Neuron (in vitro differentiated cells): ENCODE data around the gene PANK3.
"Not testable (repeated sequence)": the region's sequence is repeated elsewhere in the genome, so short reads cannot be mapped to it uniquely, and the experiment has no call there.

ENCODE experiments used
- H2AFZ ChIP-seq: one replicate; pipeline ENCODE4 v1.6.1; 2013; ENCODE audit warnings: low read depth, mild to moderate bottlenecking, inconsistent platforms, low read length, moderate library complexity
- H3K27me3 ChIP-seq: one replicate; pipeline ENCODE4 v1.6.1; 2013; ENCODE audit warnings: low read length; ENCODE audit not compliant: insufficient read depth
- H3K36me3 ChIP-seq: one replicate; pipeline ENCODE4 v1.6.1; 2013; ENCODE audit warnings: low read length; ENCODE audit not compliant: insufficient read depth
- H3K4me1 ChIP-seq: one replicate; pipeline ENCODE4 v1.6.1; 2013; ENCODE audit warnings: low read length; ENCODE audit not compliant: insufficient read depth
- H3K4me3 ChIP-seq: 2 replicates; pipeline ENCODE4 v1.5.1; 2013; ENCODE audit warnings: mild to moderate bottlenecking, low read length, moderate library complexity
- H3K9me3 ChIP-seq: one replicate; pipeline ENCODE4 v1.6.1; 2013; ENCODE audit warnings: low read length

Gene PANK3

GRCh38 chr5:168563959-168564358 lies 15.2 kb downstream of the PANK3 start:
- H3K36me3 ChIP-seq: peaks cover 92% of the 10 kb centered on the region
- H3K4me3 ChIP-seq: no peak overlapping the region
- peaks cover 2% of the 10 kb centered on the region for H3K9me3 ChIP-seq
- H3K4me1 ChIP-seq: no peaks in the 10 kb centered on the region
- H2AFZ ChIP-seq: no peak overlapping the region
- H3K27me3 ChIP-seq: no peaks in the 10 kb centered on the region

- H3K27me3 ChIP-seq: no peaks in the 10 kb centered on the region
- H3K9me3 ChIP-seq: peaks cover 2% of the 10 kb centered on the region
- peaks cover 91% of the 10 kb centered on the region for H3K36me3 ChIP-seq
- H3K4me3 ChIP-seq: no peak overlapping the region
- no peaks in the 10 kb centered on the region for H3K4me1 ChIP-seq
- no peak overlapping the region for H2AFZ ChIP-seq
Observed at GRCh38 chr5:168562279-168562678, 16.9 kb downstream of the PANK3 start.

GRCh38 chr5:168557389-168557788 lies 21.8 kb downstream of the PANK3 start:
- Histone ChIP-seq H2AFZ (no peak overlapping the region), H3K27me3 (no peaks in the 10 kb centered on the region), H3K4me3 (no peak overlapping the region), H3K36me3 (peaks cover 87% of the 10 kb centered on the region), H3K9me3 (peaks cover 2% of the 10 kb centered on the region), H3K4me1 (no peaks in the 10 kb centered on the region)

- Histone ChIP-seq H3K4me3 (no peak overlapping the region), H3K27me3 (no peaks in the 10 kb centered on the region), H2AFZ (no peak overlapping the region), H3K9me3 (no peaks in the 10 kb centered on the region), H3K36me3 (peaks cover 83% of the 10 kb centered on the region), H3K4me1 (no peaks in the 10 kb centered on the region)
Observed at GRCh38 chr5:168553377-168554130, 25.6 kb downstream of the PANK3 start.

- H3K27me3 ChIP-seq: no peaks in the 10 kb centered on the region
- peaks cover 85% of the 10 kb centered on the region for H3K36me3 ChIP-seq
- no peaks in the 10 kb centered on the region for H3K9me3 ChIP-seq
- H3K4me3 ChIP-seq: no peak overlapping the region
- H2AFZ ChIP-seq: no peak overlapping the region
- no peaks in the 10 kb centered on the region for H3K4me1 ChIP-seq
Observed at GRCh38 chr5:168552146-168552545, 27.0 kb downstream of the PANK3 start.

- Histone ChIP-seq H3K4me3 (no peak overlapping the region), H3K9me3 (no peaks in the 10 kb centered on the region), H3K27me3 (no peaks in the 10 kb centered on the region), H3K36me3 (peaks cover 75% of the 10 kb centered on the region), H3K4me1 (no peaks in the 10 kb centered on the region), H2AFZ (no peak overlapping the region)
Observed at GRCh38 chr5:168550656-168551055, 28.5 kb downstream of the PANK3 start.

- Histone ChIP-seq H3K36me3 (peaks cover 68% of the 10 kb centered on the region), H2AFZ (no peak overlapping the region), H3K4me1 (no peaks in the 10 kb centered on the region), H3K4me3 (no peak overlapping the region), H3K9me3 (no peaks in the 10 kb centered on the region), H3K27me3 (no peaks in the 10 kb centered on the region)
Observed at GRCh38 chr5:168549554-168549953, 29.6 kb downstream of the PANK3 start.

- Histone ChIP-seq H3K4me1 (no peaks in the 10 kb centered on the region), H3K27me3 (no peaks in the 10 kb centered on the region), H2AFZ (no peak overlapping the region), H3K4me3 (no peak overlapping the region), H3K9me3 (no peaks in the 10 kb centered on the region), H3K36me3 (no peaks in the 10 kb centered on the region)
Observed at GRCh38 chr5:168537176-168537575, 42.0 kb downstream of the PANK3 start.

- H3K4me1 ChIP-seq, H3K9me3 ChIP-seq, H3K4me3 ChIP-seq, H3K27me3 ChIP-seq, H2AFZ ChIP-seq, H3K36me3 ChIP-seq: not testable (repeated sequence)
Observed at GRCh38 chr5:168534351-168534750, 44.8 kb downstream of the PANK3 start.

- H3K4me3 ChIP-seq: no peak overlapping the region
- no peaks in the 10 kb centered on the region for H3K27me3 ChIP-seq
- no peaks in the 10 kb centered on the region for H3K36me3 ChIP-seq
- peaks cover 4% of the 10 kb centered on the region for H3K9me3 ChIP-seq
- H3K4me1 ChIP-seq: peaks cover 2% of the 10 kb centered on the region
- no peak overlapping the region for H2AFZ ChIP-seq
Observed at GRCh38 chr5:168531987-168532864, 46.9 kb downstream of the PANK3 start.

GRCh38 chr5:168531191-168531590 lies 48.0 kb downstream of the PANK3 start:
- Histone ChIP-seq H3K4me1 (peaks cover 2% of the 10 kb centered on the region), H2AFZ (no peak overlapping the region), H3K36me3 (no peaks in the 10 kb centered on the region), H3K4me3 (no peak overlapping the region), H3K9me3 (peaks cover 4% of the 10 kb centered on the region), H3K27me3 (no peaks in the 10 kb centered on the region)

- Histone ChIP-seq H3K4me3 (no peak overlapping the region), H3K4me1 (peaks cover 2% of the 10 kb centered on the region), H3K27me3 (no peaks in the 10 kb centered on the region), H3K9me3 (peaks cover 4% of the 10 kb centered on the region), H2AFZ (no peak overlapping the region), H3K36me3 (no peaks in the 10 kb centered on the region)
Observed at GRCh38 chr5:168530621-168531150, 48.5 kb downstream of the PANK3 start.
